Measurements from ENCODE around the gene SOCS3.

Gene SOCS3

GRCh38 chr17:78351449-78352006, 8.3 kb downstream of the SOCS3 start:
- Histone ChIP-seq H3K27me3 (ENCODE audit: control insufficient read depth, insufficient read depth, low read length, poor library complexity, severe bottlenecking) (peaks cover 35% of the 10 kb centered on the region), H3K9me3 (ENCODE audit: control insufficient read depth, low read length) (no peaks in the 10 kb centered on the region), H3K27ac (ENCODE audit: insufficient read depth, low read depth, low read length, poor library complexity, severe bottlenecking) (peak overlapping the region; percentile 74), H3K4me1 (ENCODE audit: control insufficient read depth, insufficient read depth, low read length) (peaks cover 23% of the 10 kb centered on the region), H3K4me3 (ENCODE audit: insufficient read depth, low read depth, low read length) (no peak overlapping the region), H3K36me3 (ENCODE audit: control insufficient read depth, insufficient read depth, low read length) (no peaks in the 10 kb centered on the region)
- 11 to 15% methylated on average over 16 of the region's 16 CpGs for WGBS, 2 experiments

DNA sequence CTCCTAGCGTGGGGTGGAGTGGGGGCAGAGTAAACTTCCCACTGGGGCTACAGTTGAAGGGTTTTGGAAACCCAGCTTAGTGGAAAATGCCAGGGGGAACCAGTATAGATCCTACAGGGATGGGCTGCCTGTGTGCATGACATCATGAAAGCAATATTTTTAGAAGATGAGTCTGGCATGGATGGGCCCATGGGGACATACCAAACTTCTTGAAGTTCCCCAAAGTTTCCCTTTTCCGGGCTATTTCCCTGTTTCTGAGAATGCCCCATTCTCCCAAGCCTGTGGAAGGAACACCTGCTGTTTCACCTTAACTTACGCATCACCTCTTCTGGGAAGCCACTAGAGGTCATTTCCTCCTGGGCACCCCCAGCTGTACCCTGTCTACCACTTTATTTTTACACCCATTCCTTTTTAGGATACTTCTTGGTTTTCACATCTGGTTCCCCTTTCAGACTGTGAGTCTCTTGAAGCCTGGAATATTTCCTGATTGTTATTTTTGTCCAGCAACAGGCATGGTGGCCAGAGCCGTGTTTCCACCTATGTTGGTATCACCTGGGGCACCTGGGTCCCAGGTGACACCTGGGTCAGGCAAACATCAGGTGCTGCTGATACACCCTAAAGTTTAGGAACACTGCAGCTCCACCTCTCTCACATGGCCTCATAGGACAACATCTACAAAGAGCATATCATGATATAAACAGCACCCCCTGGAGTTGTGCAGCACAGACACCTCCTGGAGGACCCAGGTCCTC, 9.8 kb downstream of the SOCS3 start:
- WGBS, 2 experiments, result 93 to 95% methylated on average over 4 of the region's 4 CpGs
- Histone ChIP-seq H3K27me3 (ENCODE audit: control insufficient read depth, insufficient read depth, low read length, poor library complexity, severe bottlenecking) (peaks cover 21% of the 10 kb centered on the region), H3K4me1 (ENCODE audit: control insufficient read depth, insufficient read depth, low read length) (peaks cover 23% of the 10 kb centered on the region), H3K36me3 (ENCODE audit: control insufficient read depth, insufficient read depth, low read length) (no peaks in the 10 kb centered on the region), H3K4me3 (ENCODE audit: insufficient read depth, low read depth, low read length) (no peak overlapping the region), H3K9me3 (ENCODE audit: control insufficient read depth, low read length) (no peaks in the 10 kb centered on the region), H3K27ac (ENCODE audit: insufficient read depth, low read depth, low read length, poor library complexity, severe bottlenecking) (no peak overlapping the region)

DNA sequence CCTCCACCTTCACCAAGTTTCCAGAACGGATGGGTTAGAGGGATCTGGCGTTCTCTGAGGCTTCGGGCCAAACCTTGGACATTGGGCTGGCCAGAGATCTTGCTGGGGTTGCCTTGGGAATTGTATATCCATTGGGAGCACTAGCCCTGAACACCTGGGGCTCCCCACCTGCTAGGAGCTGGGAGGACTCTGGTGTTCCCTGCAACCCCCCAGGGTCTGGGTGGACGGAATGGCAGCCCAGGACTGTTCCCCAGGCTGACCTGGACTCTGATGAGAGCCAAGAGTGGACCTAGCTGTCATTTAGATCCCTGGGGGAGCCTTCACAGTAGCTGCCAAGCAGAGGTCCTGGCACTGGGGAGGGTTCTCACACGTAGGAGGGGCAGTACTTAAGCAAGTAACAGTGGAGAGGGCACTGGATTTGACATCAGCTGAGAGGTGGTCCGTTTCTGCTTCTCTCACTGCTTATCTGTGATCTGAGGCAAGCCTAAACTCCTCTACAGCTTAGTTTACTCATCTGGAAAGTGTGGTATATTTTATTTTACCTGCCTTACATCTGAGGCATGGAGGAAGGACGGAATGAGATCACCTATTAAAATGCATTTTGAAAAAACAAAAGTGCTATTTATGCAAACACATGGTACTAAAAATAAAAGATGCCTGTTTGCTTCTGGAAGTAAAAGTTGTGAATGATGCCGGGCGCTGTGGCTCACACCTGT, 11.7 kb downstream of the SOCS3 start:
- H3K36me3 ChIP-seq (ENCODE audit: control insufficient read depth, insufficient read depth, low read length), result no peaks in the 10 kb centered on the region
- no peak overlapping the region for H3K4me3 ChIP-seq (ENCODE audit: insufficient read depth, low read depth, low read length)
- peaks cover 7% of the 10 kb centered on the region for H3K27me3 ChIP-seq (ENCODE audit: control insufficient read depth, insufficient read depth, low read length, poor library complexity, severe bottlenecking)
- H3K9me3 ChIP-seq (ENCODE audit: control insufficient read depth, low read length), result no peaks in the 10 kb centered on the region
- H3K27ac ChIP-seq (ENCODE audit: insufficient read depth, low read depth, low read length, poor library complexity, severe bottlenecking), result no peak overlapping the region
- peaks cover 19% of the 10 kb centered on the region for H3K4me1 ChIP-seq (ENCODE audit: control insufficient read depth, insufficient read depth, low read length)
- WGBS, 2 experiments, result 90% methylated on average over 9 of the region's 9 CpGs

- no peak overlapping the region for H3K4me3 ChIP-seq (ENCODE audit: insufficient read depth, low read depth, low read length)
Measured at GRCh38 chr17:78347453-78347852, 12.4 kb downstream of the SOCS3 start.

GRCh38 chr17:78346605-78347250, 13.1 kb downstream of the SOCS3 start:
- WGBS, 2 experiments, result 87% methylated on average over 13 of the region's 13 CpGs
- H3K27me3 ChIP-seq (ENCODE audit: control insufficient read depth, insufficient read depth, low read length, poor library complexity, severe bottlenecking), result peaks cover 21% of the 10 kb centered on the region

More at GRCh38 chr17:78347453-78347852, 12.4 kb downstream of the SOCS3 start:
- Histone ChIP-seq H3K27me3 (ENCODE audit: control insufficient read depth, insufficient read depth, low read length, poor library complexity, severe bottlenecking) (peaks cover 15% of the 10 kb centered on the region), H3K4me1 (ENCODE audit: control insufficient read depth, insufficient read depth, low read length) (peaks cover 24% of the 10 kb centered on the region), H3K27ac (ENCODE audit: insufficient read depth, low read depth, low read length, poor library complexity, severe bottlenecking) (no peak overlapping the region), H3K9me3 (ENCODE audit: control insufficient read depth, low read length) (no peaks in the 10 kb centered on the region), H3K36me3 (ENCODE audit: control insufficient read depth, insufficient read depth, low read length) (no peaks in the 10 kb centered on the region)
- WGBS, 2 experiments, result 94% methylated on average over 3 of the region's 3 CpGs

DNA sequence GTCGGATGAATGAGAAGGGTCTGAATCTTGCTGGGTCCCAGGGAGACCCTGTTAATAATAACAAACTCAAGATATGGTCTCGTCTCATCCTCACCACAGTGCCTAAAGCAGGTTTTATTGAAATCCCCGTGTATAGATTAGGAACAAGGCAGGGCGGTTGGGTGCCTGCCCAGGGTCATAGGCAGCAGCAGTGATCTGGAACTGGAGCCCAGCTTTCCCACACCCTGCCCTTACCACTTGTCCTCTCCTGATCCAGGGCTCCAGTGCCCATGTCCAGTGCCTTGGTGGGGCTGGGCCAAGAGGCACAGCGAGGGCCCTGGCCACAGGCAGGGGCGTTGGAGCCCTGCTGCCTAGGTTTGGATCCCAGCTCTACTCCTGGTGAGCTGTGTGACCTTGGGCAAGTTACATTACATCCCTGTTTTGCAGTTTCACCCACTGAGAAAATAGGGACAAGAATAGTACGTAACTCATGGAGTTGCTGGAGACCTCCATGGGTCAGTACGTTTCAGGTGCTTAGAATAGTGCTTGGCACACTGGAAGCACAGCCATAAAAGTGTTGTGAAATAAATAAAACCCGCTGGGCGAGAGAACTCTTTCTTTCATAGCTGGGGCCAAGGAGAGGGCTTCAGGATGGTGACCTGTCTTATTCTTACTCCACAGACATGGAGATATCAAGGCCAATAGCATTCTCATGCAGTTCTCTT, 13.9 kb downstream of the SOCS3 start:
- no peaks in the 10 kb centered on the region for H3K36me3 ChIP-seq (ENCODE audit: control insufficient read depth, insufficient read depth, low read length)
- H3K27ac ChIP-seq (ENCODE audit: insufficient read depth, low read depth, low read length, poor library complexity, severe bottlenecking), result no peak overlapping the region
- peaks cover 11% of the 10 kb centered on the region for H3K4me1 ChIP-seq (ENCODE audit: control insufficient read depth, insufficient read depth, low read length)
- peaks cover 29% of the 10 kb centered on the region for H3K27me3 ChIP-seq (ENCODE audit: control insufficient read depth, insufficient read depth, low read length, poor library complexity, severe bottlenecking)
- 91 to 95% methylated on average over 10 of the region's 10 CpGs for WGBS, 2 experiments
- H3K4me3 ChIP-seq (ENCODE audit: insufficient read depth, low read depth, low read length), result no peak overlapping the region
- no peaks in the 10 kb centered on the region for H3K9me3 ChIP-seq (ENCODE audit: control insufficient read depth, low read length)

More at GRCh38 chr17:78346605-78347250, 13.1 kb downstream of the SOCS3 start:
- Histone ChIP-seq H3K4me1 (ENCODE audit: control insufficient read depth, insufficient read depth, low read length) (peaks cover 17% of the 10 kb centered on the region), H3K27ac (ENCODE audit: insufficient read depth, low read depth, low read length, poor library complexity, severe bottlenecking) (no peak overlapping the region), H3K4me3 (ENCODE audit: insufficient read depth, low read depth, low read length) (no peak overlapping the region), H3K9me3 (ENCODE audit: control insufficient read depth, low read length) (no peaks in the 10 kb centered on the region), H3K36me3 (ENCODE audit: control insufficient read depth, insufficient read depth, low read length) (no peaks in the 10 kb centered on the region)

- Histone ChIP-seq H3K27ac (ENCODE audit: insufficient read depth, low read depth, low read length, poor library complexity, severe bottlenecking) (no peak overlapping the region), H3K36me3 (ENCODE audit: control insufficient read depth, insufficient read depth, low read length) (no peaks in the 10 kb centered on the region), H3K4me1 (ENCODE audit: control insufficient read depth, insufficient read depth, low read length) (peaks cover 11% of the 10 kb centered on the region), H3K9me3 (ENCODE audit: control insufficient read depth, low read length) (no peaks in the 10 kb centered on the region), H3K27me3 (ENCODE audit: control insufficient read depth, insufficient read depth, low read length, poor library complexity, severe bottlenecking) (peaks cover 37% of the 10 kb centered on the region), H3K4me3 (ENCODE audit: insufficient read depth, low read depth, low read length) (no peak overlapping the region)
- WGBS, 2 experiments, result 94 to 95% methylated on average over 8 of the region's 8 CpGs
Measured at GRCh38 chr17:78345172-78345571, 14.7 kb downstream of the SOCS3 start.

DNA sequence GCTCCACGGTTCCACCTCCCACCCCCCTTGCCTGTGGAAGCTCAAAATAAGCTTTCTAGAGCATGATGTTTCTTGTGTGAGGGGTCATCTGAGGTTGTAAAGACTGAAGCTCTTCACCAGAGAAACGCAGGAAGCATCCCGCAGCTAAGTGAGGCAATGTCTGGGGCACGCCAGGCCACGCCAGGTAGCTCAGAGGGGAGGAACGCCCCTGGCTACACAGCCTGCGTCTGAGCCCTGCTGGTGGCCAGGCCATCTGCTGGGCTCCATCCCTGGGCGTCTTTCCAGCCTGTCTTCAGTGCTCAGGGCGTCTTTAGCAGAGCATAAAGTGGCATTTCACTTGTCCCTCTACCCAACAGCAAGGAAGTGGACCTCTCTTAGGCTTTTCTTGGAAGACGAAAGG, 15.2 kb downstream of the SOCS3 start:
- Histone ChIP-seq H3K27me3 (ENCODE audit: control insufficient read depth, insufficient read depth, low read length, poor library complexity, severe bottlenecking) (peaks cover 42% of the 10 kb centered on the region), H3K36me3 (ENCODE audit: control insufficient read depth, insufficient read depth, low read length) (no peaks in the 10 kb centered on the region), H3K27ac (ENCODE audit: insufficient read depth, low read depth, low read length, poor library complexity, severe bottlenecking) (no peak overlapping the region), H3K4me1 (ENCODE audit: control insufficient read depth, insufficient read depth, low read length) (peaks cover 11% of the 10 kb centered on the region), H3K9me3 (ENCODE audit: control insufficient read depth, low read length) (no peaks in the 10 kb centered on the region), H3K4me3 (ENCODE audit: insufficient read depth, low read depth, low read length) (no peak overlapping the region)
- WGBS, 2 experiments, result 93 to 94% methylated on average over 10 of the region's 10 CpGs

DNA sequence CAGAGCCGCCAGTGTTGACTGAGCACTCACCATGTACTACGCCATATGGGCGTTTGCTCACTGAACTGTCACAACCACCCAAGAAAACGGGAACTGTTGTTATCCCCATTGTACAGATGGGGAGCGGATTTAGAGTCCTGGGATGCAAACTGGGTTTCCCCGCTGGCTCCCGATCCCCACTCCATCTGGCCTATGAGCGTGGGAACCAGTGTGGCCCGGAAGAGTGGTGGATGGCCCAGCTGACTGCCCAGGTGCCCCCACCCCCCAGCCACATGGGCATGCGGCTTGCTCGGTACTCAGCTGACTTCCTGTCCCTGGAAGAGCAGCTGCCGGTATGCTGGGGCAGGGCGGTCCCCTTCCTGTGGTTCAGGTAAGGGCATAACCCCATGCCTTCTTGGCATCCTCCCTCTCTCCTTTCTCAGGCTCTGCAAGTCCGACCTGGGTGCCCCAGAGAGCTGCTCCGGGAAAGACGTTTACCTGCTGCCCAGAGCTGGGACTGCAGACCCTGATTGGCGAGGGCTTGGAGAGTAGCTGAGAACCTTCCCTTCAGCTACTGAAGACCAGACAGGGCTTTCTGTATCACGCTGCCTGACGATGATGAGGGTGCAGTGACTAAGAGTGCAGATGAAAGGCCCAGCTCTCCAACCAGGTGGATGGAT, 16.2 kb downstream of the SOCS3 start:
- Histone ChIP-seq H3K36me3 (ENCODE audit: control insufficient read depth, insufficient read depth, low read length) (no peaks in the 10 kb centered on the region), H3K4me3 (ENCODE audit: insufficient read depth, low read depth, low read length) (no peak overlapping the region), H3K4me1 (ENCODE audit: control insufficient read depth, insufficient read depth, low read length) (peaks cover 11% of the 10 kb centered on the region), H3K27ac (ENCODE audit: insufficient read depth, low read depth, low read length, poor library complexity, severe bottlenecking) (no peak overlapping the region), H3K9me3 (ENCODE audit: control insufficient read depth, low read length) (no peaks in the 10 kb centered on the region), H3K27me3 (ENCODE audit: control insufficient read depth, insufficient read depth, low read length, poor library complexity, severe bottlenecking) (peaks cover 43% of the 10 kb centered on the region)
- WGBS, 2 experiments, result 89 to 90% methylated on average over 19 of the region's 19 CpGs

All from ectodermal cell (in vitro differentiated cells).